ENCODE results near the gene SLC38A2.
"Not testable (repeated sequence)": the region's sequence is repeated elsewhere in the genome, so short reads cannot be mapped to it uniquely, and the experiment has no call there.

The SLC38A2 gene

GRCh38 chr12:46372544-46373300 is at the start of gene SLC38A2:
Gene SLC38A2 (minus strand): TSS chr12:46372773. CDS start chr12:46371293, 1,480 bp downstream.
- DNase-seq, result peak; percentile 91

GRCh38 chr12:46419675-46420074 is 47.1 kb upstream of the SLC38A2 start:
- no peak for DNase-seq

DNA sequence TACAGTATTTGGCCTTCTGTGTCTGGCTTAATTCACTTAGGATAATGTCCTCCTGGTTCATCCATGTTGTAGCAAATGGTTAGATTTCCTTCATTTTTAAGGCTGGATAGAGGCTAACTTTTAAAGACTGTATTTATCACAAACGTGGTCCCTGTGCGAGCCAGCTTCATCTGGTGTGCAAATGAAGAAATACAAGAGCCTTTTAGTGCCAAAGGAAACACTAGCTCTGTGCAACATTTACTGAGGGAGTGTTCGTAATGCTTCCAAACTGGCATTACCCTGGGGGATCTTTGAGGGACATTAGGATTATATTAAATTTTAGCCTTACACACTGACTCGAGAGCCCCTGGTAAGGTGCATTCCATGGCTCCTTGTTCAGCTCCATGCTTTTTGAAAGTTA is 43.0 kb upstream of the SLC38A2 start:
- DNase-seq, result no peak

DNA sequence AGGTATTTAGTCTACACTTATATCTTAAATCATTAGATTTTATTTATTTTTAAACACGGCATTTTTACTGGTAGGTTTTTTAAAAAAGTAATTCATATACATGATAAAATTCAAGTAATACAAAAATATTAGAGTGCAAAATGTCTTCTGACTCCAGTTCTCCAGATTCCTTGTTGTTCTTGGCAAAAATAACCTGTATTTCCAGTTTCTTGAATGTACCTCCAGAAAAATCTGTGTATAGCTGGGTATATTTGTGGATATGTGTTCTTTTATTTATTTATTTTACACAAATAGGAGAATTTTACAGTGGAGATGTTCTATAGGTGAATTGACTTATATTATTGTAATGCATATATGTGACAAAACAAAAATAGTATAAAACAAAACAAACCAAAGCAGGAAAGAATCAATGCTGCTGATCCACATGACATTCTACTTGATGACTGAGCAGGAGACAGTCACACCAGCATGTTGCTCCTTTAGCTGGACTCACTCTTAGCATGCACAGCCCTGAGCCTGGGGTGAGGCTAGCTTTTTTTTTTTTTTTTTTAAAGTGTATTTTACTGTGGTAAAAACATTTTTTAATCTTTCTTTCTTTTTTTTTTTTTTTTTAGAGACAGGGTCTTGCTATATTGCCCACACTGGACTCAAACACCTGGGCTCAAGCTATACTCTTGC is 42.2 kb upstream of the SLC38A2 start:
- DNase-seq, result no peak

- no peak for DNase-seq
Observed at GRCh38 chr12:46413368-46413767, 40.8 kb upstream of the SLC38A2 start.

DNA sequence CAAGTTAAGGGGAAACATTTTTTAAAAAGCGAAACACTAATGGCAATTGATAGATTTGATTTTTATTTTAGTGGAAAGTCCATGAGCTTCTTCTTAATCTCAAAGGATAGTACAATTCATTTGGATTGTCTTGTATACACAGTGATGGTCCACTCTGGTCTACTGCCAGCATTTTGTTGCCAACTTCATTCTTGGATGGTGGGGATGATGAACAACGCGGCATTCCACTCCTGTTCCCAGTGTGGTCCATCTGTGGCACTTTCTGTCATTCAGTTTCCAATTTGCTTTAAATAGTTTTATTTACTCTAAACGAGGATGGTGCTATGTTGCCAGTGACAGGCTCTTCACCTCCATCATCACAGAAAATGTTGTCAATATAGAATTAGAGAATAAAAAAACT is 40.3 kb upstream of the SLC38A2 start:
- no peak for DNase-seq

DNA sequence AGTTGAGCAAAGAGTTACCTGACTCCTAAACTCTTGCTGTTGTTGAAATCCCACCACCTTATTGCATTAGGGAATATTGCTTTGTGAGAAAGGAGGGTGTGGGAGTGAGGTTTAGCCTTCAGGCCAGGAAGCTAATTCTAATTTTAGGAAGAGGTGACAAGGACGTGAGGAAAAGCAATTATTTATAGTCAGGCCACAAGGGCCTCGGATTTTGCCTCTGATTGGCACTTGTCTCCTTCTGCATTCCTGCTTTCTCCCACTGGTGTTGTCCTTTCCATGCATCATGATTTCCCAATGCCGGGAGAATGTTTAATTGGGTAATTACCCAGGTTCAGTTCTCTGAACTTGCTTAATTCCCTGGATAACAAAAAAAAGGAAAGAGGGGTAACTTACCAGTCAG is 37.9 kb upstream of the SLC38A2 start:
- DNase-seq, result no peak

DNA sequence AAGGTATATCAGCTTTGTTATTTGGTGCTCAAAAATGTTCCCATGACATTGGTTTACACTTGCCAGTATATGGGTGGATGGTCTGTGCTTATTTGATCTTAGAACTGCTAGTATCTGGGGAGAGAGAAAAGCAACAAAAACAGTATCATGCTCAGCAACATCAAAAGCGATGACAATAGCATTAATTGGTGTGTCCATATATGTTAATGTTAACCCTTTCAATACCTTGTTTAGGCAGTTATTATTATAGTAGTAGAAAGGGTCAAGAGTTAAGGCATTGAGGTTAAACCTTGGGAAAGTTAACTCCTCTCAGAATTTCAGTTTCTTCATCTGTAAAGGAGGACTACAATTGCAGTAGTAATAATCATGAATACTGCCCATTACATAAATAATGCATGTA is 37.4 kb upstream of the SLC38A2 start:
- no peak for DNase-seq

GRCh38 chr12:46409342-46409741 is 36.8 kb upstream of the SLC38A2 start:
- DNase-seq, result no peak

DNA sequence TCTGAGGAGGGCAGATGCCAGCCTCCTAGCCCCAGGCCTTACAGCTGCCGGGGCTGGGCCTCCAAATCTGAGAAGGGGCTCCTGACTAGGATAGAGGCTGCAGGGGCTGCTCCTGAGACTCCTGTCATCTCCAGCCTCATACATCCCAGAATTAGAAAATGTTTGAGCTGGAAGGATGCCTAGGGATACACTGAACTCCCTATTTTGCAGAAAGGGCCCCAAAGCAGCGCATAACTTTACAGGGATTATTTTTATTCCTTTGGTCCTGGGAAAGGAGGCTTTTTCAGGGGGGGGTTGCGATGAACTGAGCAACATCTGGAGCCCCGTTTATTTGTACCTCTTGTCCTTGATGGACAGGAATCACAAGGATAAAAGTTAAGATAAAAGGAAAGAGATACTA is 35.9 kb upstream of the SLC38A2 start:
- no peak for DNase-seq

GRCh38 chr12:46407361-46407760 is 34.8 kb upstream of the SLC38A2 start:
- DNase-seq, result no peak

GRCh38 chr12:46406352-46407027 is 33.9 kb upstream of the SLC38A2 start:
- no peak for DNase-seq

GRCh38 chr12:46404733-46405132 is 32.2 kb upstream of the SLC38A2 start:
- no peak for DNase-seq

DNA sequence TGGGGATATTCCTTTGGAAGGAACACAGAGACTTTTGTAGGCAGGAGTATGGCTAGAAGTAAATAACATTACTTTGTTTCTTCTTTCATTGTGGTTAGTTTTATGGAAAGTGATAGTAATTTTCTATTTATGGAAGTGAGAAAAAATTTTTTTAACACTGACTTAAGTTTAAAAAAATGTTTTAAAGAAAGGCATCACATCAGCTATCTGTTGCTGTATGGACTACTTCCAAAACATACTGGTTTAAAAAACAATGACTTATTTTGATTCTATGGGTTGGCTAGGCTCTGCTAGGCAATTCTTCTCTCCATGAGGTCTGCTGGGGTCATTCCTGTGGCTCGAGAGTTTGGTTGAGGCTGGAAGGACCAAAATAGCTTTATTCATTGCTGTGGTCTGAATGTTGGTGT is 31.7 kb upstream of the SLC38A2 start:
- DNase-seq, result no peak

GRCh38 chr12:46403719-46404070 is 31.1 kb upstream of the SLC38A2 start:
- no peak for DNase-seq

DNA sequence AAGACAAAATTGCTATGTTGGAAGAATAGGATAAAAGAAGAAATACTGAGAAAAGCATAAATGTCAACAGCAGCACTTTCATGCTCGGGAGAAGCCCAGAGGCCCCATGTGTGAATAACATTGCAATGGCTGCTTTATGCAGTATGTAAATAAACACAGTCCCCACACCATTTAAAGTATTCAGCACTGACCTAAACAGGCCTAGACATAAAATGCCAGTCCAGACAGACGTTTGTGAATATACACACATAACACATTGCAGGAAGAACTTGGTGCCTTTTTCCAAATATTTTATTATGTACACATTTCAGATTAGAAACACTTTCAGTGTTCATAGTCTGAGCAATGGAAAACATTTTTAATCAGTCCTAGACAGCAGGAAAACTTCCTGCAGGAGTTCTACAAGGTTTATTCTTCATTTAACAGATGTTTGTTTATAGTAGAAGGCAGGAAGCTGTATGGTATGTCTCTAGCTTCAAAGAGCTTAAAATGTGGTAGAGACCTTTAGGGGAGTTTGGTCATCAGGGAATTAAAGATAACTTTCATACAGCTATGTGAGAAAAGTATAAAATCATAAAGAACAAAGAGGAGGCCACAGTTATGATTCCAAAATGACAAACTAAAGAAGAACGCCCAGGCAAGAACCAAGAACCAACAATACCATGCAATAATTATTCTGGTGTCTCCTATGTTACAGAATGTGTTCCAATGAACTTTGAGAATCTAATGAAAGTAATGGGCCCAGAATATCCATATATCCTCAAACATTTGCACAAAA is 30.6 kb upstream of the SLC38A2 start:
- DNase-seq, result no peak

GRCh38 chr12:46402451-46402850 is 29.9 kb upstream of the SLC38A2 start:
- no peak for DNase-seq

- no peak for DNase-seq
Observed at GRCh38 chr12:46401662-46402061, 29.1 kb upstream of the SLC38A2 start.

- DNase-seq, result no peak
Observed at GRCh38 chr12:46400406-46400805, 27.8 kb upstream of the SLC38A2 start.

GRCh38 chr12:46399461-46400248 is 27.1 kb upstream of the SLC38A2 start:
- DNase-seq, result not testable (repeated sequence)

- no peak for DNase-seq
Observed at GRCh38 chr12:46396826-46397225, 24.3 kb upstream of the SLC38A2 start.

DNA sequence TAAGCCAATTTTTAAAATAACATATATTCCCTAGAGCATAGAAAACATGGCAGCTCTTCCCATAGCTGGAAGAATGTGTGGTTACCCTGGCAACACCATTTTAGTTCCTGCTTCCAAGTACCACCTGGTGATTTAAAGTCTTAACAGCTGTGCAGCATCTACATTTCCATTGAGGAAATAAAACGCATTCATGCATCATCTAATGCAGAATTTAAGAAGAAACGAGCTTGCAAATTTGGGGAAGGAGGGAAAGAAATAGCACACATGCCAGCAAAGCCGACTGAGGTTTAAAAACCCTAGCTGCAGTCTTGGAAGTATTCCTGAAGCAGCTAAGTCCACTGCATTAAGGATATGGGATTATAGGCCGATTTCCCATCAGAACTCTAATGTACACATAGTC is 22.8 kb upstream of the SLC38A2 start:
- DNase-seq, result no peak

All from hematopoietic multipotent progenitor cell treated with erythropoietin and hydrocortisone succinate and interleukin-3 and kit ligand, for 8 days (in vitro differentiated cells).